ENCODE data around the gene CCR6. TPM values are rescaled to one million over a fixed set of nuclear protein-coding genes. Genes with fewer than 3 reads are reported as not detected.

Gene CCR6
- total and polyA plus RNA-seq, 2 of the 13 experiments (the other 11 are each of a cell fraction or from before 2014, with no cell fraction given): 4.5 to 8.7 TPM

DNA sequence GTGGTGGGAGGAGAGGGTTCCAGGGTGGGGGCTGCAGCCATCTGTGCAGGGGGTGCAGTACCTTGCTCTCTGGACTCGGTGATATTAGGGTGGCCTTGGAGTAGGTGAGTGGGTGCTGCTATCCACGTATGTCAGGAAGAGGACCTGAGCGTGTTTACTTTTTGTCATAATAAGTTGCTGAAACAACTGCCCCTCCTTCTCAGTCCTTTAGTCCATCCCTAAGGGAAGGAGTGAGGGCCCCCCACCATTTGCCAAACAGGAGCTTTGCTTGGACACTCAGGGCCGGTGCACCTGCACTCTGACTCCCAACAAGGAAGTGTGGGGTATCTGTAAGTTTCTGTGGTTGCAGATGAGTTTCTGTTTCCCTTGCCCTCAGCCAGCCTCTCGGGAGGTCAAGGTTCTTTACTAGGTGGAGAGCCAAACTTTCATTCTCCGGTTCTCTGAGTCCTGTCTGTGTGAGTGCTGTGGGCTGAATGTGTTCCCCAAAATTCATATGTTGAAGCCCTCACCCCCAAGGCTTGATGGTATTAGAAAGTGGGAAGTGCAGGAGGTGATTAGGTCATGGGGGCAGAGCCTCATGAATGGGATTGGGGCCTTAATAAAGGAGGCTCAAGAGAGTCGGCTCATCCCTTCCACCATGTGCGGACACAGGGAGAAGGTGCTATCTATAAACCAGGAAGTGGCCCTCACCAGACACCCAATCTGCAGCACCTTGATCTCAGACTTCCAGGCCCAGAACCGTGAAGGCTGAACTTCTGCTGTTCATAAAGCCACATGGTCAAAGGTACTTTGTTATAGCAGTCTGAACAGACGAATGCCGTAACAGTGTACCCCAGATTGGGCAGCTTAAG, 19.6 kb upstream of the CCR6 start (continued):
- TF ChIP-seq ESRRA (CRISPR knock-in tag; IDR thresholded peaks at IDR 0.05; ENCODE audit: low read depth) (no peak), ZBTB7B (CRISPR knock-in tag; IDR thresholded peaks at IDR 0.05) (peak; percentile 55; the same call in 1 of the 2 replicates), MTA1 (CRISPR knock-in tag; IDR thresholded peaks at IDR 0.05; ENCODE audit: borderline replicate concordance) (peak; percentile 66; the same call in 1 of the 2 replicates), ZNF747 (CRISPR knock-in tag; IDR thresholded peaks at IDR 0.05; ENCODE audit: borderline replicate concordance) (0 out of 2 replicates have a peak, but pooled peaks have one; percentile 51), ZNF776 (CRISPR knock-in tag; IDR thresholded peaks at IDR 0.05) (peak; percentile 50; the same call in 1 of the 2 replicates), CEBPG (CRISPR knock-in tag; IDR thresholded peaks at IDR 0.05) (peak; percentile 34; the same call in 1 of the 2 replicates), ZNF501 (CRISPR knock-in tag; IDR thresholded peaks at IDR 0.05) (peak; percentile 75), ARNTL (CRISPR knock-in tag; IDR thresholded peaks at IDR 0.05) (peak; percentile 72; the same call in 1 of the 2 replicates), MEIS2 (CRISPR knock-in tag; IDR thresholded peaks at IDR 0.05) (peak; percentile 4; the same call in 1 of the 2 replicates), ZNF883 (CRISPR knock-in tag; IDR thresholded peaks at IDR 0.05; ENCODE audit: not compliant biosample characterization) (no peak), MXD4 (CRISPR knock-in tag; IDR thresholded peaks at IDR 0.05) (no peak)
- TF ChIP-seq, protein P1, sequence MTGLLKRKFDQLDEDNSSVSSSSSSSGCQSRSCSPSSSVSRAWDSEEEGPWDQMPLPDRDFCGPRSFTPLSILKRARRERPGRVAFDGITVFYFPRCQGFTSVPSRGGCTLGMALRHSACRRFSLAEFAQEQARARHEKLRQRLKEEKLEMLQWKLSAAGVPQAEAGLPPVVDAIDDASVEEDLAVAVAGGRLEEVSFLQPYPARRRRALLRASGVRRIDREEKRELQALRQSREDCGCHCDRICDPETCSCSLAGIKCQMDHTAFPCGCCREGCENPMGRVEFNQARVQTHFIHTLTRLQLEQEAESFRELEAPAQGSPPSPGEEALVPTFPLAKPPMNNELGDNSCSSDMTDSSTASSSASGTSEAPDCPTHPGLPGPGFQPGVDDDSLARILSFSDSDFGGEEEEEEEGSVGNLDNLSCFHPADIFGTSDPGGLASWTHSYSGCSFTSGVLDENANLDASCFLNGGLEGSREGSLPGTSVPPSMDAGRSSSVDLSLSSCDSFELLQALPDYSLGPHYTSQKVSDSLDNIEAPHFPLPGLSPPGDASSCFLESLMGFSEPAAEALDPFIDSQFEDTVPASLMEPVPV (CRISPR knock-in tag; IDR thresholded peaks at IDR 0.05): no peak
- TF ChIP-seq, protein P2, sequence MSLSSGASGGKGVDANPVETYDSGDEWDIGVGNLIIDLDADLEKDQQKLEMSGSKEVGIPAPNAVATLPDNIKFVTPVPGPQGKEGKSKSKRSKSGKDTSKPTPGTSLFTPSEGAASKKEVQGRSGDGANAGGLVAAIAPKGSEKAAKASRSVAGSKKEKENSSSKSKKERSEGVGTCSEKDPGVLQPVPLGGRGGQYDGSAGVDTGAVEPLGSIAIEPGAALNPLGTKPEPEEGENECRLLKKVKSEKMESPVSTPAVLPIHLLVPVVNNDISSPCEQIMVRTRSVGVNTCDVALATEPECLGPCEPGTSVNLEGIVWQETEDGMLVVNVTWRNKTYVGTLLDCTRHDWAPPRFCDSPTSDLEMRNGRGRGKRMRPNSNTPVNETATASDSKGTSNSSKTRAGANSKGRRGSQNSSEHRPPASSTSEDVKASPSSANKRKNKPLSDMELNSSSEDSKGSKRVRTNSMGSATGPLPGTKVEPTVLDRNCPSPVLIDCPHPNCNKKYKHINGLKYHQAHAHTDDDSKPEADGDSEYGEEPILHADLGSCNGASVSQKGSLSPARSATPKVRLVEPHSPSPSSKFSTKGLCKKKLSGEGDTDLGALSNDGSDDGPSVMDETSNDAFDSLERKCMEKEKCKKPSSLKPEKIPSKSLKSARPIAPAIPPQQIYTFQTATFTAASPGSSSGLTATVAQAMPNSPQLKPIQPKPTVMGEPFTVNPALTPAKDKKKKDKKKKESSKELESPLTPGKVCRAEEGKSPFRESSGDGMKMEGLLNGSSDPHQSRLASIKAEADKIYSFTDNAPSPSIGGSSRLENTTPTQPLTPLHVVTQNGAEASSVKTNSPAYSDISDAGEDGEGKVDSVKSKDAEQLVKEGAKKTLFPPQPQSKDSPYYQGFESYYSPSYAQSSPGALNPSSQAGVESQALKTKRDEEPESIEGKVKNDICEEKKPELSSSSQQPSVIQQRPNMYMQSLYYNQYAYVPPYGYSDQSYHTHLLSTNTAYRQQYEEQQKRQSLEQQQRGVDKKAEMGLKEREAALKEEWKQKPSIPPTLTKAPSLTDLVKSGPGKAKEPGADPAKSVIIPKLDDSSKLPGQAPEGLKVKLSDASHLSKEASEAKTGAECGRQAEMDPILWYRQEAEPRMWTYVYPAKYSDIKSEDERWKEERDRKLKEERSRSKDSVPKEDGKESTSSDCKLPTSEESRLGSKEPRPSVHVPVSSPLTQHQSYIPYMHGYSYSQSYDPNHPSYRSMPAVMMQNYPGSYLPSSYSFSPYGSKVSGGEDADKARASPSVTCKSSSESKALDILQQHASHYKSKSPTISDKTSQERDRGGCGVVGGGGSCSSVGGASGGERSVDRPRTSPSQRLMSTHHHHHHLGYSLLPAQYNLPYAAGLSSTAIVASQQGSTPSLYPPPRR (CRISPR knock-in tag; IDR thresholded peaks at IDR 0.05; ENCODE audit: borderline replicate concordance): peak; percentile 38; the same call in 1 of the 2 replicates
- TF ChIP-seq, protein P3, sequence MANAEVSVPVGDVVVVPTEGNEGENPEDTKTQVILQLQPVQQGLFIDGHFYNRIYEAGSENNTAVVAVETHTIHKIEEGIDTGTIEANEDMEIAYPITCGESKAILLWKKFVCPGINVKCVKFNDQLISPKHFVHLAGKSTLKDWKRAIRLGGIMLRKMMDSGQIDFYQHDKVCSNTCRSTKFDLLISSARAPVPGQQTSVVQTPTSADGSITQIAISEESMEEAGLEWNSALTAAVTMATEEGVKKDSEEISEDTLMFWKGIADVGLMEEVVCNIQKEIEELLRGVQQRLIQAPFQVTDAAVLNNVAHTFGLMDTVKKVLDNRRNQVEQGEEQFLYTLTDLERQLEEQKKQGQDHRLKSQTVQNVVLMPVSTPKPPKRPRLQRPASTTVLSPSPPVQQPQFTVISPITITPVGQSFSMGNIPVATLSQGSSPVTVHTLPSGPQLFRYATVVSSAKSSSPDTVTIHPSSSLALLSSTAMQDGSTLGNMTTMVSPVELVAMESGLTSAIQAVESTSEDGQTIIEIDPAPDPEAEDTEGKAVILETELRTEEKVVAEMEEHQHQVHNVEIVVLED (CRISPR knock-in tag; IDR thresholded peaks at IDR 0.05; ENCODE audit: borderline replicate concordance): 0 out of 2 replicates have a peak, but pooled peaks have one; percentile 28
- TF ChIP-seq, protein P4, sequence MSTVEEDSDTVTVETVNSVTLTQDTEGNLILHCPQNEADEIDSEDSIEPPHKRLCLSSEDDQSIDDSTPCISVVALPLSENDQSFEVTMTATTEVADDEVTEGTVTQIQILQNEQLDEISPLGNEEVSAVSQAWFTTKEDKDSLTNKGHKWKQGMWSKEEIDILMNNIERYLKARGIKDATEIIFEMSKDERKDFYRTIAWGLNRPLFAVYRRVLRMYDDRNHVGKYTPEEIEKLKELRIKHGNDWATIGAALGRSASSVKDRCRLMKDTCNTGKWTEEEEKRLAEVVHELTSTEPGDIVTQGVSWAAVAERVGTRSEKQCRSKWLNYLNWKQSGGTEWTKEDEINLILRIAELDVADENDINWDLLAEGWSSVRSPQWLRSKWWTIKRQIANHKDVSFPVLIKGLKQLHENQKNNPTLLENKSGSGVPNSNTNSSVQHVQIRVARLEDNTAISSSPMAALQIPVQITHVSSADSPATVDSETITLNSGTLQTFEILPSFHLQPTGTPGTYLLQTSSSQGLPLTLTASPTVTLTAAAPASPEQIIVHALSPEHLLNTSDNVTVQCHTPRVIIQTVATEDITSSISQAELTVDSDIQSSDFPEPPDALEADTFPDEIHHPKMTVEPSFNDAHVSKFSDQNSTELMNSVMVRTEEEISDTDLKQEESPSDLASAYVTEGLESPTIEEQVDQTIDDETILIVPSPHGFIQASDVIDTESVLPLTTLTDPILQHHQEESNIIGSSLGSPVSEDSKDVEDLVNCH (CRISPR knock-in tag; IDR thresholded peaks at IDR 0.05): 0 out of 2 replicates have a peak, but pooled peaks have one; percentile 61

All from HepG2 (cell line).